Hematopoietic multipotent progenitor cell treated with erythropoietin and hydrocortisone succinate and interleukin-3 and kit ligand, for 17 days (in vitro differentiated cells): ENCODE data around the gene STMN1.
A peak's percentile ranks its signal among the peaks of the same experiment; 100 is the strongest.

Source experiments
- DNase-seq: peaks from one replicate; pipeline ENCODE4 v3.0.0-alpha.2; 2015; ENCODE audit warnings: low spot score

Gene STMN1

GRCh38 chr1:25918615-25919014 is 12.4 kb upstream of the STMN1 start:
- DNase-seq, result no peak

- no peak for DNase-seq
These were observed 11.8 kb upstream of the STMN1 start for GRCh38 chr1:25917996-25918395.

- DNase-seq, result no peak
These were observed 10.2 kb upstream of the STMN1 start for GRCh38 chr1:25916460-25916859.

- no peak for DNase-seq
These were observed 8.1 kb upstream of the STMN1 start for GRCh38 chr1:25914074-25914995.

- DNase-seq, result no peak
These were observed 7.0 kb upstream of the STMN1 start for GRCh38 chr1:25913206-25913605.

- no peak for DNase-seq
These were observed 6.0 kb upstream of the STMN1 start for GRCh38 chr1:25912076-25912831.

- DNase-seq, result no peak
These were observed 4.9 kb upstream of the STMN1 start for GRCh38 chr1:25911162-25911561.

GRCh38 chr1:25909040-25909439 is 2.8 kb upstream of the STMN1 start:
- no peak for DNase-seq

GRCh38 chr1:25908161-25908560 is 1.9 kb upstream of the STMN1 start:
- no peak for DNase-seq

- DNase-seq, result no peak
These were observed 1.4 kb upstream of the STMN1 start for GRCh38 chr1:25907601-25908000.

GRCh38 chr1:25906644-25907300 is 553 bp upstream of the STMN1 start:
- no peak for DNase-seq

- DNase-seq, result peak; percentile 83
These were observed 1.1 kb downstream of the STMN1 start for GRCh38 chr1:25904943-25905679.

- DNase-seq, result no peak
These were observed 2.2 kb downstream of the STMN1 start for GRCh38 chr1:25903986-25904385.

GRCh38 chr1:25902462-25902861 is 3.8 kb downstream of the STMN1 start:
- no peak for DNase-seq

- DNase-seq, result no peak
These were observed 6.0 kb downstream of the STMN1 start for GRCh38 chr1:25900219-25900618.

- no peak for DNase-seq
These were observed 6.4 kb downstream of the STMN1 start for GRCh38 chr1:25899792-25900191.

GRCh38 chr1:25898223-25899015 is 7.8 kb downstream of the STMN1 start:
- DNase-seq, result no peak

GRCh38 chr1:25897754-25898153 is 8.5 kb downstream of the STMN1 start:
- no peak for DNase-seq

- no peak for DNase-seq
These were observed 10.0 kb downstream of the STMN1 start for GRCh38 chr1:25896266-25896665.

- DNase-seq, result peak; percentile 84
These were observed 10.7 kb downstream of the STMN1 start for GRCh38 chr1:25895365-25895990.

- DNase-seq, result no peak
These were observed 13.1 kb downstream of the STMN1 start for GRCh38 chr1:25893116-25893515.
